ENCODE measurements around the gene HNRNPM.

HNRNPM gene

GRCh38 chr19:8459520-8460270 is 14.9 kb downstream of the HNRNPM start:
- no peak overlapping the region for H3K4me2 ChIP-seq (ENCODE audit: low read length)
- no peak overlapping the region for H4K12ac ChIP-seq (ENCODE audit: low read depth, low read length)
- H3K27ac ChIP-seq (ENCODE audit: low read depth, low read length): no peak overlapping the region
- H3K79me1 ChIP-seq (ENCODE audit: low read length): no peaks in the 10 kb centered on the region
- H2BK5ac ChIP-seq (ENCODE audit: low read depth, low read length, poor library complexity): no peak overlapping the region
- no peaks in the 10 kb centered on the region for H3K27me3 ChIP-seq (ENCODE audit: insufficient read depth, low read length)
- peaks cover 27 to 40% of the 10 kb centered on the region in 2 experiments for H3K36me3 ChIP-seq (ENCODE audit: control insufficient read depth in 1 of 2, insufficient read depth in 2 of 2, low read length in 2 of 2)
- no peak overlapping the region for H2AFZ ChIP-seq (ENCODE audit: insufficient read depth, low read length, poor library complexity)
- H3K79me2 ChIP-seq (ENCODE audit: control insufficient read depth, insufficient read depth, low read length, poor library complexity): peaks cover 17% of the 10 kb centered on the region
- peaks cover 8 to 11% of the 10 kb centered on the region in 2 experiments for H3K4me1 ChIP-seq (ENCODE audit: control insufficient read depth in 1 of 2, insufficient read depth in 2 of 2, low read length in 2 of 2)
- H2BK12ac ChIP-seq (ENCODE audit: low read length): no peak overlapping the region
- peak overlapping the region; percentile 94 for H3K4ac ChIP-seq (ENCODE audit: low read depth, low read length)
- H3K9me3 ChIP-seq (ENCODE audit: insufficient read depth, low read depth, low read length): no peaks in the 10 kb centered on the region
- peak; percentile 33 to 44 for DNase-seq
- no CpG with 5 or more reads among the region's 6 CpGs for WGBS (ENCODE audit: extremely low coverage, insufficient coverage, insufficient read length)
- H3K18ac ChIP-seq (ENCODE audit: low read length): no peak overlapping the region
- H2AK5ac ChIP-seq (ENCODE audit: low read length): no peak overlapping the region
- no peak overlapping the region for H4K8ac ChIP-seq (ENCODE audit: low read depth, low read length)
- no peak overlapping the region for H3K4me3 ChIP-seq (ENCODE audit: low read depth, low read length)
- no peak overlapping the region for H3K9ac ChIP-seq (ENCODE audit: low read length)
- H2BK120ac ChIP-seq (ENCODE audit: insufficient read depth, low read length, poor library complexity): no peak overlapping the region
- no peak overlapping the region for H3K23ac ChIP-seq (ENCODE audit: low read length)
- H4K91ac ChIP-seq (ENCODE audit: low read depth, low read length): no peak overlapping the region
- no peak overlapping the region for H3K14ac ChIP-seq (ENCODE audit: low read length)

DNA sequence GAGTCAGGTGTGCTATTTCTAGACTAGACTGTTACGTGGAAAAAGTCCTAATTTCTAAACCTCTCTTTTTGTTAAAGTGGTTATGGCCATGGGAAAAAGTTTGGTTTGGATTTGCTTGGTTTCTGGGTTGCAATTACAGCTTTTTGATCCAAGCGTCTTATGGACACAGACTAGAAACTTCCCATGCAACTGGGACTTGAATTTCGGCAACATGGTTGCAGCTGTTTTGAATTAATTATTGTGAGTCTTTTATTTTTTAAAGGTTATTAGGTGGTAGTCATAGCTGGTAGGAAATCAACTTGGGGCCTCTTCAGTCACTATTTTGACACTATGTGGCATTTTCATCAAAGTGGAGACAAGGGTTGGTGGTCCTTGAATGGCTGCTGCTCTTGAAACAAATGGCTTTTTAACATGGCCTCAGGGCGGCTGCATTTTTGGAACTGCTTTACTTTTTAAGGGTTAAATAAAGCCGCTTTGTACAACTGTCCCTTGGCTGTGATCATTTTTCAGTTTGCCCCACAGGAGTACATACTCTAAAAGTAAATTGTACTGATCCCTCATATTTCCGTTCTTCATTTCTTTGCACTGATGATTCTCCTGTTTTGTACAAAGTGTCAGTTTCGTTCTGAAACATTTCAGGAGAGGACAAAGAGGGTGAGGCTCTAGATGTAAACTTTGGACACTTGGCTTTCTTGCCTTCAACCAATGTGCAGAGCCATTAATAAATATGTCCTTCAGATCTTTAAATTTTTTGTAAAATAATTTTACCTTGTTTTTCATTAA is 15.9 kb downstream of the HNRNPM start:
- H3K4ac ChIP-seq (ENCODE audit: low read depth, low read length): peak overlapping the region; percentile 61
- peaks cover 13% of the 10 kb centered on the region for H3K79me2 ChIP-seq (ENCODE audit: control insufficient read depth, insufficient read depth, low read length, poor library complexity)
- H2BK120ac ChIP-seq (ENCODE audit: insufficient read depth, low read length, poor library complexity): no peak overlapping the region
- no peak overlapping the region for H3K4me2 ChIP-seq (ENCODE audit: low read length)
- no peak overlapping the region for H4K12ac ChIP-seq (ENCODE audit: low read depth, low read length)
- WGBS (ENCODE audit: extremely low coverage, insufficient coverage, insufficient read length): no CpG with 5 or more reads among the region's 7 CpGs
- H4K8ac ChIP-seq (ENCODE audit: low read depth, low read length): no peak overlapping the region
- no peak overlapping the region for H2AFZ ChIP-seq (ENCODE audit: insufficient read depth, low read length, poor library complexity)
- no peak overlapping the region for H2BK5ac ChIP-seq (ENCODE audit: low read depth, low read length, poor library complexity)
- H3K9ac ChIP-seq (ENCODE audit: low read length): no peak overlapping the region
- DNase-seq: no peak
- H3K4me3 ChIP-seq (ENCODE audit: low read depth, low read length): no peak overlapping the region
- no peak overlapping the region for H3K27ac ChIP-seq (ENCODE audit: low read depth, low read length)
- H3K4me1 ChIP-seq (ENCODE audit: control insufficient read depth in 1 of 2, insufficient read depth in 2 of 2, low read length in 2 of 2): peaks cover 8 to 11% of the 10 kb centered on the region in 2 experiments
- H2BK12ac ChIP-seq (ENCODE audit: low read length): no peak overlapping the region
- no peak overlapping the region for H3K14ac ChIP-seq (ENCODE audit: low read length)
- no peaks in the 10 kb centered on the region for H3K27me3 ChIP-seq (ENCODE audit: insufficient read depth, low read length)
- no peak overlapping the region for H3K18ac ChIP-seq (ENCODE audit: low read length)
- H3K79me1 ChIP-seq (ENCODE audit: low read length): no peaks in the 10 kb centered on the region
- no peaks in the 10 kb centered on the region for H3K9me3 ChIP-seq (ENCODE audit: insufficient read depth, low read depth, low read length)
- peaks cover 33 to 40% of the 10 kb centered on the region in 2 experiments for H3K36me3 ChIP-seq (ENCODE audit: control insufficient read depth in 1 of 2, insufficient read depth in 2 of 2, low read length in 2 of 2)
- H3K23ac ChIP-seq (ENCODE audit: low read length): no peak overlapping the region
- no peak overlapping the region for H2AK5ac ChIP-seq (ENCODE audit: low read length)
- no peak overlapping the region for H4K91ac ChIP-seq (ENCODE audit: low read depth, low read length)

- no CpG with 5 or more reads among the region's 4 CpGs for WGBS (ENCODE audit: extremely low coverage, insufficient coverage, insufficient read length)
- H3K4me2 ChIP-seq (ENCODE audit: low read length): no peak overlapping the region
- H4K12ac ChIP-seq (ENCODE audit: low read depth, low read length): no peak overlapping the region
- H2BK12ac ChIP-seq (ENCODE audit: low read length): no peak overlapping the region
- H4K91ac ChIP-seq (ENCODE audit: low read depth, low read length): no peak overlapping the region
- H3K79me1 ChIP-seq (ENCODE audit: low read length): no peaks in the 10 kb centered on the region
- H3K9me3 ChIP-seq (ENCODE audit: insufficient read depth, low read depth, low read length): no peaks in the 10 kb centered on the region
- no peak overlapping the region for H3K18ac ChIP-seq (ENCODE audit: low read length)
- no peak overlapping the region for H3K14ac ChIP-seq (ENCODE audit: low read length)
- no peak overlapping the region for H3K9ac ChIP-seq (ENCODE audit: low read length)
- H2BK5ac ChIP-seq (ENCODE audit: low read depth, low read length, poor library complexity): no peak overlapping the region
- H3K4ac ChIP-seq (ENCODE audit: low read depth, low read length): peak overlapping the region; percentile 44
- DNase-seq: no peak
- no peak overlapping the region for H2AFZ ChIP-seq (ENCODE audit: insufficient read depth, low read length, poor library complexity)
- no peak overlapping the region for H2BK120ac ChIP-seq (ENCODE audit: insufficient read depth, low read length, poor library complexity)
- peaks cover 9% of the 10 kb centered on the region for H3K79me2 ChIP-seq (ENCODE audit: control insufficient read depth, insufficient read depth, low read length, poor library complexity)
- H3K27me3 ChIP-seq (ENCODE audit: insufficient read depth, low read length): no peaks in the 10 kb centered on the region
- H3K36me3 ChIP-seq (ENCODE audit: control insufficient read depth in 1 of 2, insufficient read depth in 2 of 2, low read length in 2 of 2): peaks cover 30 to 39% of the 10 kb centered on the region in 2 experiments
- no peak overlapping the region for H3K27ac ChIP-seq (ENCODE audit: low read depth, low read length)
- H3K4me3 ChIP-seq (ENCODE audit: low read depth, low read length): no peak overlapping the region
- H3K4me1 ChIP-seq (ENCODE audit: control insufficient read depth in 1 of 2, insufficient read depth in 2 of 2, low read length in 2 of 2): peaks cover 8 to 11% of the 10 kb centered on the region in 2 experiments
- H4K8ac ChIP-seq (ENCODE audit: low read depth, low read length): no peak overlapping the region
- H3K23ac ChIP-seq (ENCODE audit: low read length): no peak overlapping the region
- no peak overlapping the region for H2AK5ac ChIP-seq (ENCODE audit: low read length)
Observed at GRCh38 chr19:8461376-8461775, 16.6 kb downstream of the HNRNPM start.

- H3K23ac ChIP-seq (ENCODE audit: low read length): peak overlapping the region; percentile 91
- peaks cover 8 to 11% of the 10 kb centered on the region in 2 experiments for H3K4me1 ChIP-seq (ENCODE audit: control insufficient read depth in 1 of 2, insufficient read depth in 2 of 2, low read length in 2 of 2)
- WGBS (ENCODE audit: extremely low coverage, insufficient coverage, insufficient read length): no CpG with 5 or more reads among the region's 14 CpGs
- no peak overlapping the region for H4K91ac ChIP-seq (ENCODE audit: low read depth, low read length)
- peak overlapping the region; percentile 82 for H3K4ac ChIP-seq (ENCODE audit: low read depth, low read length)
- H3K14ac ChIP-seq (ENCODE audit: low read length): no peak overlapping the region
- H2BK12ac ChIP-seq (ENCODE audit: low read length): no peak overlapping the region
- no peak overlapping the region for H3K9ac ChIP-seq (ENCODE audit: low read length)
- H3K4me2 ChIP-seq (ENCODE audit: low read length): no peak overlapping the region
- no peak overlapping the region for H2AK5ac ChIP-seq (ENCODE audit: low read length)
- no peak overlapping the region for H2AFZ ChIP-seq (ENCODE audit: insufficient read depth, low read length, poor library complexity)
- no peak for DNase-seq
- no peak overlapping the region for H4K8ac ChIP-seq (ENCODE audit: low read depth, low read length)
- H3K18ac ChIP-seq (ENCODE audit: low read length): no peak overlapping the region
- no peak overlapping the region for H3K4me3 ChIP-seq (ENCODE audit: low read depth, low read length)
- H3K9me3 ChIP-seq (ENCODE audit: insufficient read depth, low read depth, low read length): no peaks in the 10 kb centered on the region
- no peaks in the 10 kb centered on the region for H3K79me1 ChIP-seq (ENCODE audit: low read length)
- H2BK120ac ChIP-seq (ENCODE audit: insufficient read depth, low read length, poor library complexity): no peak overlapping the region
- H3K27ac ChIP-seq (ENCODE audit: low read depth, low read length): no peak overlapping the region
- peaks cover 6% of the 10 kb centered on the region for H3K79me2 ChIP-seq (ENCODE audit: control insufficient read depth, insufficient read depth, low read length, poor library complexity)
- H3K27me3 ChIP-seq (ENCODE audit: insufficient read depth, low read length): no peaks in the 10 kb centered on the region
- H3K36me3 ChIP-seq (ENCODE audit: control insufficient read depth in 1 of 2, insufficient read depth in 2 of 2, low read length in 2 of 2): peaks cover 30 to 38% of the 10 kb centered on the region in 2 experiments
- H4K12ac ChIP-seq (ENCODE audit: low read depth, low read length): no peak overlapping the region
- H2BK5ac ChIP-seq (ENCODE audit: low read depth, low read length, poor library complexity): no peak overlapping the region
Observed at GRCh38 chr19:8461891-8462290, 17.1 kb downstream of the HNRNPM start.
